Right ventricle myocardium superior (tissue), 1 donor: ENCODE data around the gene FRMD6. TPM values are rescaled to one million over a fixed set of nuclear protein-coding genes. Genes with fewer than 3 reads are reported as not detected.

Source experiments
- ATAC-seq: fragments of 200-7000 bp; cut with Tn5 transposase; one replicate; pipeline ENCODE4 v1.9.1; 2020; ENCODE audit warnings: mild to moderate bottlenecking; ENCODE audit not compliant: poor library complexity
- DNase-seq: peaks from one replicate; pipeline ENCODE4 v3.0.0-alpha.2; 2020
- intact Hi-C: fragments of 100-400 bp; cut with DNase I; formaldehyde crosslinking; loops from one replicate; pipeline ENCODE4 v1.11.2; 2022
- long read RNA-seq: library from polyadenylated mRNA; unstranded; transcript quantifications from one replicate; pipeline ENCODE4 v2.0.0, GENCODE V29; 2021
- total RNA-seq: library from RNA; stranded (reverse); fragmentation: NEBNext Ultra II Directional; extraction: Animal tissue kit (Norgen Biotek cat#: 25700); gene quantifications from one replicate; pipeline ENCODE4 v1.2.1, GENCODE V29; 2021
- donor health status: DM: no; HTN: yes; CAD: no; lungs with severe emphysema.

Gene FRMD6
- total RNA-seq, result 7.4 TPM
- long read RNA-seq, full-length matches to known transcripts, result 2 of 5 reads
- long read RNA-seq, partial matches to known transcripts, result 3 of 5 reads
- long read RNA-seq, other reads (novel, unspliced or antisense), result 0 of 5 reads

DNA sequence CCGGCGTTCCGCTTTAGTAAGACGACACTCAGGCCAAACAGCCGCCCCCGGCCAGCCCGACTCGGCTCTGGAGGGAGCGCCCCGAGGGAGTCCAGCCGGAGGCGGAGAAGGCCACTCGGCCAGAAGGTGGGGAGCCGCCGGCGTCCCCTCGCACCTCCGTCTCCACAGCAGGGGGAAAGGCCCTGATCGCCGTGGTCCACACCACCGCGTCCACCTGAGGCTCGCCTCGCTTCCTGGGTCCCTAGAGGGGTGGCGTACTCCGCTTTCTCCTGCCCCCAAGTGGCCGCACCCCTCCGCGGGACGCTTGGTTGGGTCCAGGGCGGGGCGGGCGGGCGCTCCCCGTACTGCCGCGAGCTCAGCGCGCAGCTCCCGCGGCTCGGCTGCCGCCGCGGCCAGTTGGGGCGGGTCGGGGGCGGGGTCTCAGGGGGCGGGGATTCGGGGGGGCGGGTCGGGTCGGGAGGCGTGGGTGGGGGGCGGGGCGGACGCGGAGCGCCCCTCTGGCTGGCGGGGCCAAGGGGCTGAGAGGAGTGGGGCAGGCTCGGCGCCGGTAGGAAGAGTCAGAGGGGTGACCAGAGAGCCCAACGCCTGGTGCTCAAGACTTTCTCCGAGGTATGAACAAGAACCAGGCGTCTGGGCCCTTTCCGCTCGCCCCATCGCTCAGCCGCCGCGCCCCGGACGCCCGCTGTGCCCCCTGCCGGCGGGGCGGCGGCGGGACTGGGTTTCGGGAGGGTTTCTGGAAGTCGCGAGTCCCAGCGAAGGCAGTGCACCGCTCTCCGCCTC lies at the start of gene FRMD6:
TSS of gene FRMD6 (plus strand) at position 523 of the 780 bp plus-strand sequence. CDS start 37,927 bp downstream, outside the sequence.
- intact Hi-C loops, result loop anchor here (5.0 to 10.0 kb wide), 2 partner anchors 123 to 369 kb away; no protein-coding TSS in a partner anchor
- DNase-seq (peak; percentile 93), ATAC-seq (peak; percentile 95)

DNA sequence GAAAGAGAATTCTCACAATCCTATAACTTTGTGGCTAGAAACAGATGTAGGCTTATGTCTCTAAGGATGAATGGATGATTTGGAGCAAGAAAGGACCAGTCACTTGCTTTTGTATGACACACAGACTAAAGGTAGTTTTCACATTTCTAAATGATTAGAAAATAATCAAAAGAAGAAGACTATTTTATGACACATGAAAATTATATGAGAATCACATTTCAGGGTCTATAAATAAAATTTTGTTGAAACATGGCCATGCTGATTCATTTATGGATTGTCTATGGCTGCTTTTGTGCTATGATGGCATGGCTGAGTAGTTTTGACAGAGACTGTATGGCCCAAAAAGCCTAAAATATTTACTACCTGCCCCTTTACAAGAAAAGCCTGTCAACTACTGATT lies 49.4 kb upstream of the FRMD6 start:
- ATAC-seq (no peak), DNase-seq (no peak)
- intact Hi-C loops, result no loop called here

DNA sequence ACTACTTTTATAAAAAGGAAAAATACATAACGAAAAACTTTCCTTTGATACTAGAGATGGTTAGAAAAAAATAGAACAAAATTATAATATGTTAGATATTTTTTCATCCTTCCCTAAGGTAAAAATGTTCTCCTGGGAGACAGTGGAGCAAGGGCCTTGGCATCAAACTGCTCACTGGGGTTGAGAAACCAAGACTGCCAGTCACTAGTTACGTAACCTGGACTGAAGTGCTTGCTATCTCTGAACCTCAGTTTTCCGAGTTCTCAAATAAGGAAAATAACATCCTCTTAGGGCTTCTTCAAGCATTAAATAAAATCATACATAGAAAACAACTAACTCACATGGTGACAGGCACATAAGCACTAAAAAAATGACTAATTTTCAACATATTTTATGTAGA lies 48.2 kb upstream of the FRMD6 start:
- DNase-seq (no peak), ATAC-seq (no peak)
- intact Hi-C loops, result no loop called here

DNA sequence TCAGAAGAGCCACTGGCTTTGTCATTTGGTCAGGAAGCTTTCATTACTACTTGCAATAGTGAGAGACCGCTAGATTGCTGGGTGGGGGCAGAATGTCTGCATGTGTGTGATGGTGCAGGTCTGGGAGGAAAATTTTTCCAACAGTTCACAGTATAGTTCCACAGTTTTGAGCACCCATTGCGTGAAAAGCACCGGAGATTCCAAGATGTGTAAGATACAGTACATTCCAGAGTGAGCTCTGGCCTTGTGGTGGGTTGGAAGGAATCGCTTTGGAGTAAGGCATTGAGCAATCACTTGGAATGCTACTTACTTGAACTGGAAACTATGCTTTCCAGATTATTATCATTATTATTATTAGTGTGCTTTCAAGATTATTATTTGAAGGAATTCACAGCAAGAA lies 47.6 kb upstream of the FRMD6 start:
- ATAC-seq, result peak; percentile 57
- intact Hi-C loops, result no loop called here
- DNase-seq, result no peak

DNA sequence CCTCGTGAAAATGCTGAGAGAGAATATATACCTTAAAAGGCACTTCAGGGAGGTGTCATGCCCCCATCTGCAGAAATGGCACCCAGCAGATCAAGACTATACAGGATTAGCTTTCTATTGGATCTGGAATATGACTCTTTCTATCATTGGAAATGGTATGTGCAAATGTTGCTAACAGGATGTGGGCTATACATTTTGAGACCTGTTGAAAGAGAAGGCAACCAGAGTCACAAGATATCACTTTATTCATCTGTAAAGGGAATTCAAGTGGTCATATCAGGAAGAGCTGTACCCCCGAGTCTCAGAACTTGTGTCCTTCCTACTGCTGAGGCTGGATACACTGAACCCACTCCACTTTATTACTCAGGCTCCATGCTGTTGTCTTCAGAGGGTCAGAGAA lies 46.1 kb upstream of the FRMD6 start:
- no peak for DNase-seq
- intact Hi-C loops, result no loop called here
- no peak for ATAC-seq

DNA sequence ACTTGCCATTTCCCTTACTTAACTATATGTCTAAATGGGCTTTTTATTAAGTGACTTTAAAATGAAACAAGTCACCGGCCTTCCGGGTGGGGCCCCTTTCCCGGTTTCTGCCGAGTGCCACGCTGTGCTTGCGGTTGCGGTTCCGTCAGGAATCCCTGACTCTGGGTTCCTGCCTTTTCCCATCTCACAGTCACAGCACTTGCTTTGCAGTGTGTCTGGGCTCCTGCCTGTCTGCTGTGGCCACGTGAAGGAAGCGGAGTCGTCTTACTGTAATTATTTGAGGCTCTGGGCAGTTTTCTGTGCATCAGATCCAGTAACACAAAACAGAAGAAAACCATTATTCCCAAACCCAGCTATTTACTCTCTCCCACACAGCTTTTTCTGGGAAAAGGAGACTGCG lies 44.0 kb upstream of the FRMD6 start:
- no peak for DNase-seq
- ATAC-seq, result no peak
- intact Hi-C loops, result no loop called here

DNA sequence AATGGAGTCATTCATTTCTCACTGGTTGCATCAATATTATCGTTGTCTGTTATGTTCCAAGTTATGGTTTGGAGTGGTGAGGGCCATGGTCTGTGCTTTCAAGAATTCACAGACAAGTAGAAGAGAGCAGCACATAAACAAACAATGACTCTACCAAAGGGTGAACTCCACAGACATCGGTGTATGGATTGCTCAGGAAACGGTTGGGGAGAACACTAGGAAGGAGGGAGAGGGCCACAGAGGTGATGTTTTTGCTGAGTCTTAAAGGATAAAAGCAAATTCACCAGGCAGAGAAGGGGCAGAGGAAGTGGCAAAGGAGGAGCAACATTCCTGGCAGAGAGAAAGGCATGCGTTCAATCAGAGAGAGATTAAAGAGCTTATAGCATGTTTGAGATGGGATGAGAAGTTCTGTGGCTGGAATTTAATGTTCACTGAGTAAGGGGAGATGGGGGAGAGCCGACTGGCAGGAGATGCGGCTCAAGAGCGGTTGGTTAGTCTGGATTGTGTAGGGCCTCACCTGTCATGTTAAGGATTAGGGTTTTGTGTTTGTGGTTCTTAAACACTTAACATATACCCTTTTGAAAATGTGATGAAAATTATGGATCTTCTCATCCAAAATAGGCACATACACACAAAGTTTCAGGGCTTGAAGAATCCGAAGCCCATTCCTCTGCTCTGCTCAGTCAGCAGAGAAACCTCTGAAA lies 42.3 kb upstream of the FRMD6 start:
- ATAC-seq (no peak), DNase-seq (no peak)
- intact Hi-C loops, result no loop called here

DNA sequence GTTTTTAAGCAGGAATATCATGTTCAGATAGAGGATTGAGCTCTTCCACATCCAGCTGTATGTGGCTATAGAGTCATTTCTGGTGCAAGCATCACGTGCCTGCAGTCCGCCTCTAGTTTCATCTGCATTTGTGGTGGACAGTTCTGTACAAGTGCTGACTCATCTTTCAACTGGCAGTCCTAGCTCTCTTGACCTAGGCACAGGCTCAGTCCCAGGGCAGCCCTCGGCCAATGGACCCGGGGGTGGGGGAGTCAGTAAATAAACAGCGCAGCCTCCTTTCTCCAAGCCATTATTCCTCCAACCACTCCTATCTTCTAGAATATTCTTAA lies 41.8 kb upstream of the FRMD6 start:
- intact Hi-C loops, result no loop called here
- ATAC-seq (no peak), DNase-seq (no peak)

DNA sequence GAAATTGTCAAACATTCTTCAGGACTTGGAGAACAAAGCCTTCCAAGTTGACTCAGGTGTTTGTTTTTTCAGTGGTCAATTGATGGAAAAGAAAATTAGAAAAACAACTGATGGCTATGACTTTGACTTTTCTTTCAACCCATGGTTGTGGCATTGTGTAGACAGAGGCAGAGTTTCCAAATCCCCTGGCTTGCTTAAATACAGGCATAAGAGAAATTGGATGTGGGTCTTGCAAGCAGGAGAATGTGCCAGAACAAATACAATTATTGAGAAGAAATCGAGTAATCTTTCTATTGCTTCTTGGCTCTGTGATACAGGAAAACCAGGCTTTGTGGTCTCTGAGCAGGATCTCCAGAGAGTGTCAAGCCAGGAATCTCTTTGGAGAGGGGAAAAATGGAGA lies 40.9 kb upstream of the FRMD6 start:
- ATAC-seq (no peak), DNase-seq (no peak)
- intact Hi-C loops, result no loop called here

DNA sequence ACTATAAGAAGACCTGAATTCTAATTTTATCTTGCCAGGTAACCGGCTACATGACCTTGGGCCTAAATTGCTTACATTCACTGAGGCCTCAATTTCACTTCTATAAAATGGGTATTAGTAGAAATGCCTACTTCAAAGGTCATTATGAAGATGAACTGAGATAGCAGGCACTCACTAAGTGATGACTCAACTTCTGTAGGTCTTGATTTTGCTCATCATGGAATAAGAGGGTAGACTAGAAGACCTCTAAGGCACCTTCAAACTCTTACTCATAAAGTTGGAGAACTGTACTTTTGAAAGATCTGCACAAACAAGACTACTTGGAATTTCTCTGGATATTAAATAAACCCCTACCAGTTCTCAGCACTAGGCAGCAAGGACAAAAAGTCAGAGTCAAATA lies 39.3 kb upstream of the FRMD6 start:
- intact Hi-C loops, result no loop called here
- DNase-seq (no peak), ATAC-seq (no peak)

DNA sequence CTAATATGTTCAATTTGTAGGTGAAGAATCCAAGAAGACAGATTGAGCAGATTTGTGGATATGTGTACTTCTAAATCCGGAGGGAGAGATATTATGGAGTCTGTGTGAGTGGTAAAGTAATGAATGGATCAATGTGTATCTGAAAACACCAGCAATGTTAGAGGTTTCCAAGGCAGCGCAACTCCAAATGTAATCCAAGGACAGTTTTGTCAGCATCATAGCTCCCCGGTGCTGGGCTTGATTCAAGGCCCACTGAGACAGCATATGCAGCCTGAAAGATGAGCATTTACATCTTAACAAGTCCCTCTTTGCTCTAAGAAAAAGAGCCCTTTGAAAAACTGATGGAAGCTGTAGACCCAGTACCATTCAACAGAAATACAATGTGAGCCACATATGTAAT lies 38.3 kb upstream of the FRMD6 start:
- no peak for ATAC-seq
- intact Hi-C loops, result no loop called here
- DNase-seq, result no peak

DNA sequence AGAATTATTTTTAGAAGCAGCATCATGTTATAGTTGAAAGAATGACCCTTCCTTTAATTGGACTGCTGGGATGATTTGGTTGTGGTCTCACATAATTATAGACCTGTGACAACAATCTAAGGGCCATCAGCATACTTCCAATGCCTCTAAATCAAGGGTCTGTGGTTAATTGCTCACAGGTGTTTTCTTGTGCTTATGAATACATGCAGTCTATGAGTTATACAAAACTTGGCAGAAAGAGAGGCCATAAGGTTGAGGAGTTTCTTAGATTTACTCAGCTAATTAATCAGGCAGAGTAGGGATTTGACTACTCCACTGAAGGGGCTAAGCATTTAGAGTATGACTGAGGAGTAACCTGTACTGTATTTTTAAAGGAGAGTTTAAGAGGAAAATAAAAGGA lies 37.0 kb upstream of the FRMD6 start:
- intact Hi-C loops, result no loop called here
- ATAC-seq (no peak), DNase-seq (no peak)

DNA sequence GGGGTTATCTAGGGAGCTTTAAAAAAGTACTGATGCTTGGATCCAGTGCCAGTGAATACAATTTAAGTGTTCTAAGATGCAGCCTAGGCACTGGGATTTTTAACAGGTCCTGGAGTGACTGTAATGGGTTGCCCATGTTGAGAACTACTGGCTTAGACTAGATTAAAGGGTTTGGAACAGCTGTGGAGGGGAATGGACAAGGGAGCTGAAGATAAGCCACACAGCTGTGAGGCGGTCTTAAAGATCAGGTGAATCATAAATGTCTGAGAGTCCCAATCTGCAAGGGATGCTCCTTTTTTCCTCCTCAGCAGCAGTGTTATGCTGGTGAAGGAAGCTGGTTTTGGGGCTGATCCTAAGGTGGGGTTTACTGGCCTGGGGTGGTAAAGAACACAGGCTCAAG lies 35.5 kb upstream of the FRMD6 start:
- intact Hi-C loops, result no loop called here
- ATAC-seq (no peak), DNase-seq (no peak)

DNA sequence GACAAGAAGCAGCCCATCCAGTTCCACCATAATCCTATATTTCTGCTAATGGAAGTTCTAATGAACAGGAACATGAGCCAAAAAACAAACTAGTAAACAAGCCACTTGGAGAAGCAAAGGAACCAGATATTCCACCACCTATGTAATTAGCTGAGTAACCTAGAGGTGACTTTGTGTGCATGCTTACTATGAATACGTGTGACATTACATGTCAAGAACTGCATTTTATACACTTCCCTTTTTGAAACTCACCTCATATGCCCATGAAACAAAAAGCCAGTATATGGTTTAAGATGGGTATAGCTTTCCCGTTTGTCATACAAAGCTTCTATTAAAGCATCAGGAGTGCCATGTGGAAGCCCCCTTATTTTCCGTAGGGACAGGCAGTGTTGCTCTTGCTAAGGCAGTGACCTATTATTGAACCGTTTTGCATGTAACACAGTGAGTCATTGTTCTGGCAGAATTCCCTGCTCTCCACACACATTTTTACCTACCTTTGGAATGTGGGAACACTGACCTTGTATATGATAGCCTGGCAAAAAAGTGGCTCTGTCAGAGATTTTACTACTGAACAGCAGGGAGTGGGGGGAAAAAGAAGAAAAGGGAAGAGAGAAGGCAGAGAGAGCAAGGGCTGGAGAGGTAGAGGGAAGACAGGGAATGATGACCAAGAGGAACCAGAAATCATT lies 34.8 kb upstream of the FRMD6 start:
- intact Hi-C loops, result no loop called here
- ATAC-seq (peak; percentile 70), DNase-seq (no peak)

DNA sequence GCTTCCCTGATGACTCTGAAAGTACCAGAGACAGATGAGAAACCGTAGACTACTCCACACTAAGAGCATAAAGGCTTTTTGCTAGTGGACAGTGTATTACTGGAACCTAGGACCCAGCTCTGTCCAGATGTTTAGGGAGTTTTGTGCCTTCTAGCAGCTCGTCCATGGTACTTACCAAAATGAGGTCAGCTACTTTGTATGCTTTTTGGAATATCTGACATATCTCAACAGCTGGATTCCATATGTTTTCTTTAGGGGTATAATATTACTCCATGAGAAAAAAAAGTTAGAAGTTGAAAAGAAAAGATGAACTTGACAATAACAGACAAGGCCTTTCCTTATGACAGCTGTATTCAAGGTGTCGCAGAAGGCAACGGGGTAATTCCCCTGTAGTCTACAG lies 32.1 kb upstream of the FRMD6 start:
- ATAC-seq, result no peak
- DNase-seq, result no peak
- intact Hi-C loops, result no loop called here

DNA sequence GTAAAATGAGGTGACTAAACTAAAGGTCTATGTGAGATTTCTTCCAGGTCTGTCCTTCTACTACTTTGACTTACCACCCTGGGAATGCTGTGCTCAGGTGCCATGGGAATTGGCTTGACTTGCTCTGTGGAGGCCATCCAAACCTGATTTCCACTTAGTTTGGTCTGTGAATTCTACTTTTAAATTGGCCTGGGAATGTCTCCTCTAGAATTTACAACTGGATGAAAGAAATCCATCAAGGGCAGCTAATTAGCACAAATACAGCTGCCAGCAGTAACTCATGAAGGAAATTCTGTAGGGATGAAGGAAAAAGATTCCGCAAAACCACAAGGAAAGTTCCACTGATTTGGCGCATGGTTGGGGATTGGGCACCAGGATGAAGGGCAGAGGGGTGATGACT lies 31.7 kb upstream of the FRMD6 start:
- DNase-seq (no peak), ATAC-seq (no peak)
- intact Hi-C loops, result no loop called here

DNA sequence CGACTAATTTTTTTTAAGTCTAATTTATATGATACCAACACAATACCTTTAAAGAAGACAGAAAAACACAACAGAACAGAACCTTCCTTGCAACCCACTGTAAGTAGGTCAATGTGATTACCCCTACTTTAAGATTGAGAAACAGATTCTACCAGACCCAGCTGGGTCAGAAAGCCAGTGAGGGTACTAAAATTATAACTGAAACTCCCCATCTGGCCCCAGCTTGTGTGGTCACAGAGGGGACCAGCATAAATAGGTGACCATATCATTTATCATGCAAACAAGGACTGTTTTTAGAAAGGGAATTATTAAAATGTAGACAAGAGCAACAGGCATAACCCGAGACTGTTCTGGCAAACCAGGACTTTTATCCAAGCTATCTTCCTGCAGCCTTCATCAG lies 30.1 kb upstream of the FRMD6 start:
- no peak for ATAC-seq

DNA sequence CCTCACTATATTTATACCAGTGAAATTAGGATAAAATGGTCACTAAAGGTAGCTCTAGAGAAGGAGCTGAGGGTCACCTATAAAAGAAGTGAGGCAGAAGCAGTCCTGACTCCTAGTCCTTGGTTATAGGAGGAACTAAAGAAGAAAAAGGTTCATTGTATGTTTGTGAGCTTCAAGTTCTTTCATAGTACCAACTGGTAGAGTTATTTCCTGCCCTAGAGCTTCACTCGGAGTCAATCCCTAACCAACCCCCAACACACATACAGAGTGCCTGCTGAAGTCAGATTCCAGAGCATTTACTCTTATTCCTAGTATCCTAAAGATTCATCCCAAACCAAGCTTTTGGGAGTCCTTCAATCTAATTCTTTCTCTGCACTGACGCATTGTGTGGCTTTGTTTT lies 29.3 kb upstream of the FRMD6 start:
- DNase-seq, result no peak
- ATAC-seq, result no peak
- intact Hi-C loops, result no loop called here

More for the DNA sequence above, 30.1 kb upstream of the FRMD6 start:
- no peak for DNase-seq
- intact Hi-C loops, result no loop called here

DNA sequence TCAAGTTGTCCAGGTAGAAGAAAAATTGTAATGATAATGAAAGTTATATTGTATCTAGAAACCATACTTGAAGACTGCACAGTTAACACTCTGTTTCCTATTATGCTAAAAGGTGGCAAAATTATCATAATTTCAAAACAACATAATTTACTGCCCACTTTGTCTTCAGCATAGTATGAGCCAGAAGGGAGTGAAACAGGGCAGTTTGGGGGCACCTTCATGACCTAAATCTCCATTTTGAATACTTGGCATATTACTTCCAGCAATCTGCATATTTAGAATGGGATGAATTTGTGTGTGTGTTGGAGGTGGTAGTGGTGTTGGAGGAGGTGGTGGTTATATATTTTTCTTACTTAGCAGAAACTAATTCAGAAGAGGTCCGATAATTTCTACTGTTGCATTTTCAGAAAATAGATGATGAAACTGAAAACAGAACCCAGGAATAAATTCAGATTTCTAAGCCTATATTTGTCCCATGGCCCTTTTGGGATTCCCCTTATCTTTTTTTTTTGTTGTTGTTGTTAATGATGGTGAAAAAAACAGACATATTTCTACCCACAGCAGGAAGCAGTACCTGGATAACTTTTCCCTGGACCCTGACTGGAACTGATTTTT lies 26.6 kb upstream of the FRMD6 start:
- ATAC-seq (no peak), DNase-seq (no peak)
- intact Hi-C loops, result no loop called here
